HG03432 (cell line): ENCODE data around the gene PDLIM7.
A peak's percentile ranks its signal among the peaks of the same experiment; 100 is the strongest.

Experiments used
- ATAC-seq: cut with Tn5 transposase; IDR thresholded peaks from one replicate; pipeline ENCODE4 v1.9.1; 2021; ENCODE audit warnings: mild to moderate bottlenecking, moderate library complexity; ENCODE audit not compliant: unreplicated experiment

The PDLIM7 gene

GRCh38 chr5:177475563-177476427 lies 21.6 kb downstream of the PDLIM7 start:
- no peak for ATAC-seq

DNA sequence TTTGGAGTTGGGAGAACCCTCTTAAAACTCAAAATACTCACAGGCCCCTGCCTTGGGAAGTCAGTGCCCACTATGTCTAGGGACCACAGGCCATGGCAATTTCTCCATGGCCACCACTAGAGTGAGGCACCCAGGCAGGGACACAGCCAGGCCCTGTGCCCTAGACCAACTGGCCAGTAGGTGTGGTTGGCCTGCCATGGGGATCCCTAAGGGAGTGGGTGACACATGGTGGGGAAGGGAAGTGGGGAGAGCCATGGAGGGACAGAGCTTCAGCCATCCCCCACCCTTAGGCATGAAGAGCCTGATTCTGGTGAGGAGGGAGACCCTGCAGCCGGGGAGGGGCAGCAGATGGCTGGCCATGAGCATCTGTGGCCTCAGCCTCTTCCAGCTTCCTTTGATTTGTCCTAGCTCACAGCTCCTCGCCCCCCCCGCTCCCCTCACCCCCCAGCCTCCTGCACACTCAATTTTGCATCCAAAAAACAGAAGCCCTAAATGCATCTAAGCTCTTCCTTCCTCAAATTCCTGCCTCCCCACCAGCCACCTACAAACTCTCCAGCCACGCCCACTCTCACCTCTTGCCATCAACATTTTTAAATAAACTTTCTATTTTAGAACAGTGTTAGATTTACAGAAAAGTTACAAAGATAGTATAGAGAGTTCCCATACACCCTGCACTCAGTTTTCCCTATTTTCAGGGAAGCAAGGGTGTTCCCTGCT lies 22.4 kb downstream of the PDLIM7 start:
- ATAC-seq = no peak

- ATAC-seq = no peak
Measured at GRCh38 chr5:177474002-177474476, 23.4 kb downstream of the PDLIM7 start.

DNA sequence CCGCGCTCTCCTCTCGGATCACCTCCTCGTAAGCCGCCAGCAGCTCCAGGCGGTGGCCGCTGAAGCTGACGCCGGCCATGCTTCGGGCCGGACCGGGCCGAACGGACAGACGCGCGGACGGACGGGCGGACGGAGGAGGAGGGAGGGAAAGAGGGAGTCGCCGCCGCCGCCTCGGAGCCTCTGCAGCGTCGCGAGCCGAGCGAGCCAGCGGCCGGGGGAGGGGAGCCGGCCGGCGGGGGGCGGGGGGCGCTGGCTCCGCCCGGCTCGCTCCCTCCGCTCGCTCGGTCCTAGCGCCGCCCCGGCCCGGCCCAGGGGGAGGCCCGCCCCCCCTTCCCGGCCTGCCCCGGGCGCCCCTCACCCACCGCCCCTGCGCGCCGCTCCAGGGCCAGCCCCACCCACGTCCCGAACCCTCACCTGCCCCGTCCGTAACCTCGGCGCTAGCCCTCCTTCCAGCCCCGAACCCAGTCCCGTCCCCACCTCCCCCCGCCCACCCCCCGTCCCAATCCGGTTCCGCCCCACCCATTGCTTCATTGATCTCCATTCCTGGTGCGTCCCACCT lies 23.9 kb downstream of the PDLIM7 start, which contains the start of gene DBN1:
TSS of gene DBN1 (minus strand) at position 192 of the 559 bp plus-strand sequence. CDS start at position 79, 113 bp downstream.
- no peak for ATAC-seq

GRCh38 chr5:177472460-177473442 lies 24.7 kb downstream of the PDLIM7 start:
- peak; percentile 39 for ATAC-seq

GRCh38 chr5:177471610-177472356 lies 25.6 kb downstream of the PDLIM7 start:
- ATAC-seq = no peak

DNA sequence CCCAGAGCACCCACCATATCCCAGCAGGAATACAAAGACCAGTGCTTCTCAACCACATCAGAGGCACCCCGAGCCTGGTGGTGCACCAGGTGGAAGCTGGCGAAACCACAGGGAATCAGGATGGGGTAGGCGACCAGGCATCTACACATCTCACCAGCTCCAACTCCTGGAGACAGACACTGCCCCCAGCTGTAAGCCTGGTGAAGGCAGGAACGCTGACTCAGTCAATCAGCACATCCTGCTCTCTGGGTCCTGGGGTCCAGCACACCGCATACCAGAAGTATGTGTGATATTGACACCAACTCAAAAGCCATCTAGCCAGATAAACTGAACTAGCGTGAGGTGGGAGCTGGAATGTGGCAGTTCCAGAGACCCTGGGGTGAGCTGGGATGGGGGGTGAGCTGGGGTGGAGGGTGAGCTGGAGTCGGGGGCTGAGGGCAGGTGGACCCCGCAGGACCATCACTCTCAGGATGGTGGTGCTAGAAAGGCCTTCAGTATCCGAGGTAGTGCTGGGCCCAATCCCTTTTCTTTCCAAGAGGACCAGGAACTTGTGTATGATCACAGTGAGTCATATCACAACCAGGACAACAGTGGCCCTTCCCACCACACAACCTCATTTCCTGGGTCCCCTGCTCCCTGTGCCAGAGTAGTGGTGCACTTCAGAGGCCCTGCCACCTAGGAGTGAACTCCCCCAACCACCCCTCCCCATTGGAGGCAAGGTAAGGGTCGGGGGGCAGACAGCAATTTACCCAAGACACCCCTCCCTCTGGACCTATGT lies 26.5 kb downstream of the PDLIM7 start:
- ATAC-seq = no peak

GRCh38 chr5:177469750-177470525 lies 27.5 kb downstream of the PDLIM7 start:
- ATAC-seq = no peak

DNA sequence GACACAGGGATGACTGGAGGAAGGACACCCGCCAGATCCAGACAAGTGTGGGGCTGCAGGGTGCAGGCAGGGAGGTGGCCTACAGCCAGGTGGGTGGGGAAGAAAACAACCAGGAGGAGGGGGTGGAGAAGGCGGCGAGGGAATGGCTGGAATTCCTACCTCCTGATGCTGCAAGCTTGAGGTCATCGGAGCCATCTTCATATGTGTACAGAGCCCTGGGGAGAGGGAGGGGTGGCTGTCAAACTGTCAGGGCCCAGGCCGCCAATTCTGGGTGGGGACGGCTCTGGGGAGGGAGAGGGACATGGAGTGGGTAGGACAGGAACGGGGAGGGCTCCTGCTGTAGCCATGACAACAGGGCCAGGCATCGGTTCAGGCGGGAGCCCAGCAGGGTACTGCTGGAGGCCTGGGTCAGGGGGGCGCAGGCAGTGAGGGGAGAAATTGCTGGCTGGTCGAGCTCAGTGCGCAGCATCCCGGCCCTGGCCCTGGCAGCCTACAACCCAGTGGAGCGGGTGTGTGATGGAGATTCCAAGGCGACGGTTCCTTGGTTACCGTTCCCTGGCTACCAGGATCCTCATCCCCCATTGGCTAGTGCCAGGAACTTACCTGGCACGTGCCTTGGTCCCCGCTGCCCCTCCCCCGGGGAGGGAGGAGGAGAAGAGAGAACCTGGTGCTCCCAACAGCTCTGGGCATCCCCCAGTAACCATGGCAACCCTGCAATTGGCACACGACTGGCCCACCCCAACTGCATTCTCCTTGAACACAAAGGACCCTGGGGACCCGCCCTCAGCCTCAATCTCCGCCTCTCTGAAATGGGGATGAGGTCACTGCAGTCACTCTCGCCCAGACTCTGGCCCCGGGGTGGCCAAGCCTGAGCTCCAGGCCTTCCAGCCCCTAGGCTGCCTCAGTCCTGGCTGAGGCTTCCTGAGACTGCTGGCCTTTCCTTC lies 28.4 kb downstream of the PDLIM7 start:
- ATAC-seq = no peak

GRCh38 chr5:177468329-177468684 lies 29.1 kb downstream of the PDLIM7 start:
- no peak for ATAC-seq

DNA sequence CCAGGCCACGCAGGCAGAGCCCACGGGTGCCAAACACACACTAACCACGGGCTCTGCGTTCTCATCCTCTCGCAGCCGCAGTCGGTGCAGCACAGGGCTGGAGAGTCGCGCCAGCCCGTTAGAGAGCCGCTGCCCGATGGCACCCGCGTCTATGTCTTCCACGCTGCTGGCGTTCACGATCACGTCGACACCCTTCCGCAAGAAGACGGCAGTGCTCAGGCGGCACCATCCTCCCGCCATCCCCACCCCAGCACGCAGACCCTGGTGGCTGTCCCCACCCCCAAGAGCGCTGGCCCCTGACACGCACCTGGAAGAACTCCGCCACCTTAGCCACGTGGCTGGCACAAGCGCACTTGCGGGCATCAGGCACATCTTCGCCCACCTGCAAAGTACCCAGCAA lies 30.0 kb downstream of the PDLIM7 start:
- ATAC-seq = no peak

DNA sequence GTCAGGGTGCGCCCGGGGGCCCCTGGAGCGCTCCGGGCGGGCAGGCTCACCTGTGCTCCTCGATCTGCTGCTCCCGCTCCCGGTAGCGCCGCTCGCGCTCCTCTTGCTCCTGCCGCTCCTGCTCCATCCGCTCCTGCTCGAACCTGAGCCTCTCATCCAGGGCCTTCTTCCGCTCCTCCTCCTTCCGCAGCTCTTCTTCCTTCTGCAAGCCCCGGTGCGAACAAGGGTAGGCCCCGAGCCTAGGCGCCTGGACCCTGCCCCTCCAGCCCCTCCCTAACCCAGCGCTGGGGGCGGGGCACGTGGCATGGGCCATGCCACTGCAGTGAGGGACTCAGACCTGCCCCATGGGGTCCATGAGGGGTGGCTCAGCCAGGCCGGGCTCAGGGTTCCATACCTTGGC lies 30.5 kb downstream of the PDLIM7 start:
- no peak for ATAC-seq

- no peak for ATAC-seq
Measured at GRCh38 chr5:177465044-177465443, 32.4 kb downstream of the PDLIM7 start.

GRCh38 chr5:177462021-177462670 lies 35.3 kb downstream of the PDLIM7 start:
- ATAC-seq = no peak

- no peak for ATAC-seq
Measured at GRCh38 chr5:177459819-177460628, 37.4 kb downstream of the PDLIM7 start.

- no peak for ATAC-seq
Measured at GRCh38 chr5:177459357-177459756, 38.0 kb downstream of the PDLIM7 start.
